ENCODE measurements around the gene CGREF1. TPM values are rescaled to one million over a fixed set of nuclear protein-coding genes. Genes with fewer than 3 reads are reported as not detected.

The CGREF1 gene
- total RNA-seq, 4 donors from 2014 or later = 2.6 to 6.1 (median 3.9) TPM

GRCh38 chr2:27070653-27071276 is 48.2 kb downstream of the CGREF1 start:
- H3K4me1 ChIP-seq = peaks cover 16 to 74% (median 45%) of the 10 kb centered on the region in 3 donors
- H3K27ac ChIP-seq = peak overlapping the region; percentile 90 to 98 (median 94)
- no peaks in the 10 kb centered on the region for H3K27me3 ChIP-seq
- intact Hi-C loops (cut with DNase I) = no loop called here
- peaks cover 0 to 45% (median 10%) of the 10 kb centered on the region in 3 donors for H3K36me3 ChIP-seq
- no peak for DNase-seq
- TF ChIP-seq CTCF (IDR thresholded peaks at IDR 0.05) (no peak), POLR2A (IDR thresholded peaks at IDR 0.05) (no peak)
- peak overlapping the region; percentile 70 to 96 (median 82) for H3K4me3 ChIP-seq
- H3K9me3 ChIP-seq = no peaks in the 10 kb centered on the region
- WGBS, 2 donors = 2 to 5% methylated on average over 8 to 11 of the region's 11 CpGs

- Histone ChIP-seq H3K4me3 (peak overlapping the region; percentile 70 to 96 (median 82)), H3K4me1 (peaks cover 16 to 67% (median 38%) of the 10 kb centered on the region in 3 donors), H3K27ac (peak overlapping the region; percentile 90 to 98 (median 94)), H3K27me3 (no peaks in the 10 kb centered on the region), H3K36me3 (peaks cover 0 to 52% (median 10%) of the 10 kb centered on the region in 3 donors), H3K9me3 (no peaks in the 10 kb centered on the region)
- intact Hi-C loops (cut with DNase I) = no loop called here
- no peak for TF ChIP-seq CTCF (IDR thresholded peaks at IDR 0.05)
- TF ChIP-seq POLR2A (IDR thresholded peaks at IDR 0.05) = no peak
- DNase-seq = no peak
- 85 to 86% methylated on average over 8 of the region's 8 CpGs for WGBS, 2 donors
Observed at GRCh38 chr2:27069961-27070618, 48.8 kb downstream of the CGREF1 start.

GRCh38 chr2:27069436-27069835 is 49.5 kb downstream of the CGREF1 start:
- peak overlapping the region in 1 of 4 donors; percentile 98 for H3K27ac ChIP-seq
- WGBS, 2 donors = 83 to 95% methylated on average over 6 of the region's 6 CpGs
- TF ChIP-seq CTCF (IDR thresholded peaks at IDR 0.05) (no peak), POLR2A (IDR thresholded peaks at IDR 0.05) (no peak)
- no peaks in the 10 kb centered on the region for H3K9me3 ChIP-seq
- no peak overlapping the region for H3K4me3 ChIP-seq
- H3K4me1 ChIP-seq = peaks cover 16 to 61% (median 32%) of the 10 kb centered on the region in 3 donors
- no peak for DNase-seq
- H3K27me3 ChIP-seq = no peaks in the 10 kb centered on the region
- intact Hi-C loops (cut with DNase I) = no loop called here
- peaks cover 0 to 59% (median 10%) of the 10 kb centered on the region in 3 donors for H3K36me3 ChIP-seq

GRCh38 chr2:27067385-27067784 is 51.5 kb downstream of the CGREF1 start:
- Histone ChIP-seq H3K4me3 (no peak overlapping the region), H3K27me3 (no peaks in the 10 kb centered on the region), H3K9me3 (no peaks in the 10 kb centered on the region), H3K36me3 (peaks cover 0 to 68% (median 10%) of the 10 kb centered on the region in 3 donors), H3K27ac (no peak overlapping the region), H3K4me1 (peaks cover 16 to 40% (median 29%) of the 10 kb centered on the region in 3 donors)
- no peak for DNase-seq
- intact Hi-C loops (cut with DNase I) = no loop called here
- no peak for TF ChIP-seq CTCF (IDR thresholded peaks at IDR 0.05)
- TF ChIP-seq POLR2A (IDR thresholded peaks at IDR 0.05) = no peak
- 88 to 100% methylated on average over 2 to 5 of the region's 5 CpGs for WGBS, 2 donors

- DNase-seq = no peak
- intact Hi-C loops (cut with DNase I) = no loop called here
- H3K4me1 ChIP-seq = peaks cover 8 to 23% (median 20%) of the 10 kb centered on the region in 3 donors
- TF ChIP-seq CTCF (IDR thresholded peaks at IDR 0.05) = no peak
- no peak for TF ChIP-seq POLR2A (IDR thresholded peaks at IDR 0.05)
- no peak overlapping the region for H3K27ac ChIP-seq
- peaks cover 0 to 83% (median 10%) of the 10 kb centered on the region in 3 donors for H3K36me3 ChIP-seq
- no peaks in the 10 kb centered on the region for H3K27me3 ChIP-seq
- 90 to 93% methylated on average over 2 to 3 of the region's 3 CpGs for WGBS, 2 donors
- H3K9me3 ChIP-seq = no peaks in the 10 kb centered on the region
- no peak overlapping the region for H3K4me3 ChIP-seq
Observed at GRCh38 chr2:27065128-27065527, 53.8 kb downstream of the CGREF1 start.

All from esophagus squamous epithelium (tissue), 5 donors.